Left lung (tissue), 10 donors: ENCODE data around the gene TPO. TPM values are rescaled to one million over a fixed set of nuclear protein-coding genes. Genes with fewer than 3 reads are reported as not detected.
"Not testable (repeated sequence)": the region's sequence is repeated elsewhere in the genome, so short reads cannot be mapped to it uniquely, and the experiment has no call there.

Experiments
- ATAC-seq: fragments of 200-7000 bp; cut with Tn5 transposase; one replicate; pipeline ENCODE4 v1.9.1; 2020; ENCODE audit warnings: moderate library complexity
- DNase-seq, 4 donors: peaks; one replicate each; pipeline ENCODE4 v3.0.0-alpha.2; 2013 to 2020
- H3K27ac ChIP-seq, 2 donors: fragments of 200-600 bp; sonication (generic) in 1 of 2; one replicate each; pipeline versions ENCODE4 v1.5.0 to v1.8.0; 2020 to 2021
- H3K27me3 ChIP-seq, 2 donors: fragments of 200-600 bp; sonication (generic) in 1 of 2; one replicate each; pipeline versions ENCODE4 v1.5.0 to v1.8.0; 2020 to 2021
- H3K36me3 ChIP-seq, 2 donors: fragments of 200-600 bp; sonication (generic) in 1 of 2; one replicate each; pipeline versions ENCODE4 v1.5.0 to v1.8.0; 2020 to 2021
- H3K4me1 ChIP-seq, 2 donors: fragments of 200-600 bp; one replicate each; pipeline ENCODE4 v1.8.0; 2021
- H3K4me3 ChIP-seq, 2 donors: fragments of 200-600 bp; sonication (generic) in 1 of 2; one replicate each; pipeline versions ENCODE4 v1.5.0 to v1.8.0; 2020 to 2021; ENCODE audit warnings: mild to moderate bottlenecking in 1 of 2
- H3K9me3 ChIP-seq, 2 donors: fragments of 200-600 bp; sonication (generic) in 1 of 2; one replicate each; pipeline versions ENCODE4 v1.5.0 to v1.8.0; 2020 to 2021
- intact Hi-C, 2 donors: fragments of 100-400 bp; cut with DNase I; formaldehyde crosslinking; loops; one replicate each; pipeline versions ENCODE4 v1.11.2 to v1.14.2; 2022
- polyA plus RNA-seq, 6 donors: library from polyadenylated mRNA; unstranded; fragments of 120-200 nt; gene quantifications; one replicate each; pipeline ENCODE4 v1.2.1, GENCODE V29; 2013; ENCODE audit not compliant: insufficient read length in 6 of 6
- total RNA-seq, 2 donors: library from RNA; stranded (reverse); fragmentation: NEBNext Ultra II Directional; extraction: Animal tissue kit (Norgen Biotek cat#: 25700); gene quantifications; one replicate each; pipeline ENCODE4 v1.2.1, GENCODE V29; 2021
- TF ChIP-seq, protein P1 (sequence below), 2 donors: fragments of 200-600 bp; sonication (generic) in 1 of 2; IDR thresholded peaks; one replicate each; pipeline versions ENCODE4 v1.5.0 to v1.8.0; 2021; ENCODE audit warnings: antibody characterized with exemption in 2 of 2
- donor health status: DM: no; HTN: yes; CAD: no.
- donor health status: DM: no; HTN: no; CAD: no.

The TPO gene
- total and polyA plus RNA-seq, 8 donors = 0.08 to 0.45 (median 0.21) TPM; not detected in 1

DNA sequence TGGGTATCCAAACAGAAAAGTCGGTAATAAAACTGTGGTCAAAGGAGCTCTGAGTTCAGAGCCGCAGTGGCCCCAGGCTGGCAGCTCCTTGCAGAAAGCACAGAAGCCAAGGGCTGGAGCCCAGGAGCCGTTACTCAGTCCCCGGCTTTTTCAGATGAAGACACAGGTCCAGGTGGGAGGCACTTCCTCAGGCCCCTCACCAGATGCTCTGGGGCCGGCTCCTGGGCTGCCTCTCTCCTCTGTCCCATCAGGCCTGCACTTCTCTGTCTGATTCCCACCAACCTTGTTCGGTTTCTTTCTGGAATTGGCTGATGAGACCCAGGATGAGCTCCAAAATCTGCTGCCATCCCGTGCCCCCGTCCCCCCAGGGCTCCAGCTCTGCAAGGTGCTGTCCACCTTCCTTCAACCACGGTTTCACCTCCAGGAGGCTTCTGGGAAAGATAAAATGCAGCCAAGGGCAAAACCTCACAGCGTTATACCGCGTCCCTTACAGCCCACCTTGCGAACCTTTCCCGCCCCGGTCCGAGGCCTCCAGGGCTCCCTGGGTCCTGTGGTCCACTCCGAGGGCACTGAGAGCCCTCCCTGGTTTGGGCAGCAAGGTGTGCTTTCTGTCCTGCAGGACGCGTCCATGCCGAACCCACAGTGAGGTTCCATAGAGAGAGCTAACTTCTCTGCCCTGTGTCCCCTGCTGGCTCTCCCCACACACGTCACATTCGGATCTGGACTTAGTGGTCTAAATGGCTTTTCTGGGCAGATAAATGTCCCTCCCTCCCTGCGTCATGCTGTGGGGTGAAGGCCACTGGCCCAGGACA lies 102.9 kb downstream of the TPO start:
- DNase-seq (peak in 1 of 4 donors; percentile 10), ATAC-seq (no peak)
- no peak overlapping the region for H3K27ac ChIP-seq
- intact Hi-C loops = no loop called here
- TF ChIP-seq, protein P1, sequence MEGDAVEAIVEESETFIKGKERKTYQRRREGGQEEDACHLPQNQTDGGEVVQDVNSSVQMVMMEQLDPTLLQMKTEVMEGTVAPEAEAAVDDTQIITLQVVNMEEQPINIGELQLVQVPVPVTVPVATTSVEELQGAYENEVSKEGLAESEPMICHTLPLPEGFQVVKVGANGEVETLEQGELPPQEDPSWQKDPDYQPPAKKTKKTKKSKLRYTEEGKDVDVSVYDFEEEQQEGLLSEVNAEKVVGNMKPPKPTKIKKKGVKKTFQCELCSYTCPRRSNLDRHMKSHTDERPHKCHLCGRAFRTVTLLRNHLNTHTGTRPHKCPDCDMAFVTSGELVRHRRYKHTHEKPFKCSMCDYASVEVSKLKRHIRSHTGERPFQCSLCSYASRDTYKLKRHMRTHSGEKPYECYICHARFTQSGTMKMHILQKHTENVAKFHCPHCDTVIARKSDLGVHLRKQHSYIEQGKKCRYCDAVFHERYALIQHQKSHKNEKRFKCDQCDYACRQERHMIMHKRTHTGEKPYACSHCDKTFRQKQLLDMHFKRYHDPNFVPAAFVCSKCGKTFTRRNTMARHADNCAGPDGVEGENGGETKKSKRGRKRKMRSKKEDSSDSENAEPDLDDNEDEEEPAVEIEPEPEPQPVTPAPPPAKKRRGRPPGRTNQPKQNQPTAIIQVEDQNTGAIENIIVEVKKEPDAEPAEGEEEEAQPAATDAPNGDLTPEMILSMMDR (IDR thresholded peaks at IDR 0.05) = no peak
- no peak overlapping the region for H3K4me3 ChIP-seq
- no peaks in the 10 kb centered on the region for H3K36me3 ChIP-seq
- H3K4me1 ChIP-seq = no peaks in the 10 kb centered on the region
- no peaks in the 10 kb centered on the region for H3K27me3 ChIP-seq
- no peaks in the 10 kb centered on the region for H3K9me3 ChIP-seq

DNA sequence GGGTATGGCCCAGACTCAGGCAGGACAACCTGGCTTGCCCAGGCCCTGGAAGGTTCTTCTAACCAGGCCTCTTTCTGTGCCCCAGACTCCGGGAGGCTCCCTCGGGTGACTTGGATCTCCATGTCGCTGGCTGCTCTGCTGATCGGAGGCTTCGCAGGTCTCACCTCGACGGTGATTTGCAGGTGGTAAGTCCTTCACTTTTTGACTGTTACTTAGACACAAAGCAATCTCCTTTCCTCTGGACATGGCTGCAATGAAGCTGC lies 103.5 kb downstream of the TPO start:
- Histone ChIP-seq H3K4me1 (no peaks in the 10 kb centered on the region), H3K27me3 (no peaks in the 10 kb centered on the region), H3K27ac (no peak overlapping the region), H3K9me3 (no peaks in the 10 kb centered on the region), H3K36me3 (no peaks in the 10 kb centered on the region), H3K4me3 (no peak overlapping the region)
- TF ChIP-seq, protein P1 (IDR thresholded peaks at IDR 0.05) = no peak
- intact Hi-C loops = no loop called here
- ATAC-seq (no peak), DNase-seq (peak in 1 of 4 donors; percentile 5)

DNA sequence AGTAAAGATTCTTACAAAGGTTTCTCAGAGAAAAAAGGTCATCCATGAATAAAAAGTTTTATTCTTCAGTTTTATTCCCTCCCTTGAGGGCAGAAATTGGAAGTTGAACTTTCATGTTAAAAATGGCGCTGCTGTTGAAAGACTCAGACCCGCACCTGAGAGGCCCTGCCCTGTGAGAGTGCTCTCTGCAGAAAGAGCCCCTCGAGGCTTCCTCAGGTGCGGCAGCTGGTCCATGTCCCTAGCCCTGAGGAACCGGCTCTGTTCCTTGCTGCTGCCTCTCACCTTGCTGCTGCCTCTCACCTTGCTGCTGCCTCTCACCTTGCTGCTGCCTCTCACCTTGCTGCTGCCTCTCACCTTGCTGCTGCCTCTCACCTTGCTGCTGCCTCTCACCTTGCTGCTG lies 104.0 kb downstream of the TPO start:
- H3K4me1 ChIP-seq, H3K4me3 ChIP-seq, H3K9me3 ChIP-seq, H3K27ac ChIP-seq, H3K36me3 ChIP-seq, H3K27me3 ChIP-seq, ATAC-seq, intact Hi-C loops: not testable (repeated sequence)
- peak in 1 of 4 donors; percentile 23 for DNase-seq

DNA sequence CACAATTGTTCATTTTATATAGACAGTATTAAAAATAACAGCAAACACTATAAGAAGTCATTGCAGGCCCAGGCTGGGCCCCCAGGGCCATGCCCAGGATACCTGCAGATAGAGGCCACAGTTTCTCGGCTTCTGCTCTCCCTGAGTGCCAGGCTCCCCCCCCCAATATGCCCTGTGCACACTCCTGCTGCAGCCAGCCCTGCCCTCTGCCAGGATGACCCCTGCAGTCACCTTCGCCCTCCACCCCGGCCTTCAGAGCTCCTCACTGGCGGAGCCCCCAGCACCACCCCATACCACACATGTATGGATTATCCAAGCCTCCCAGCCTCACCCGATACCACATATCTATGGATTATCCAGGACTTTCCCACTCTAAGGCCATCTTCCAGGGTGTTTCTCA lies 104.5 kb downstream of the TPO start:
- H3K4me1 ChIP-seq = no peaks in the 10 kb centered on the region
- H3K4me3 ChIP-seq = no peak overlapping the region
- intact Hi-C loops = no loop called here
- peak in 1 of 4 donors; percentile 14 for DNase-seq
- TF ChIP-seq, protein P1 (IDR thresholded peaks at IDR 0.05) = no peak
- no peaks in the 10 kb centered on the region for H3K9me3 ChIP-seq
- H3K27ac ChIP-seq = no peak overlapping the region
- no peaks in the 10 kb centered on the region for H3K27me3 ChIP-seq
- no peak for ATAC-seq
- H3K36me3 ChIP-seq = no peaks in the 10 kb centered on the region

DNA sequence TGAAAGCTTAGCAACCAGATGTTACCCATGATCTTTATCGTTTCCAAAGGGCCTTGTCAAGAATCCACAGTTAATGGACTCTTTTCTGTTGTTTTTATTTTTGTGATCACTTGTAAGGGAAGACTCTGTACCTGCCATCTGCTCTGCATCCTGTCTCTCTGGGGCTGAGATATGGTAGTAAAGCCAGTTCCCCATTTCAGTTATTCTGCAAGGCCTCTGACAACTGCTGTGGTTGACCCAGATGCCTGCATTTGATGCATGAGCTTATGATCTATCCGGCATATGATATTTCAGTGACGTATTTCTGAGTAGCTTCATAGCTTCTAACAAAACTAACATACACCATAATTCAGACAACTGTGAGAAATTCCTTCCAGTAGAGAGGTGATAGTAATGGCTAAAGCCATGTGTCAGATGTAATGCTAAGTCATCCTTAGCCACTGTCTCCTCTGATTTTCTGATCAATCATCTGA lies 105.1 kb downstream of the TPO start:
- no peak for DNase-seq
- Histone ChIP-seq H3K27me3 (no peaks in the 10 kb centered on the region), H3K4me3 (no peak overlapping the region), H3K4me1 (no peaks in the 10 kb centered on the region), H3K36me3 (no peaks in the 10 kb centered on the region), H3K9me3 (no peaks in the 10 kb centered on the region), H3K27ac (no peak overlapping the region)
- ATAC-seq = no peak
- TF ChIP-seq, protein P1 (IDR thresholded peaks at IDR 0.05) = no peak
- intact Hi-C loops = no loop called here
